Measurements from ENCODE around the gene KDF1.

- TF ChIP-seq CTCF (IDR thresholded peaks at IDR 0.05 in 2 of 3, conservative IDR thresholded peaks at IDR 0.05 in 1 of 3; ENCODE audit: borderline replicate concordance in 1 of 3, insufficient read depth in 1 of 3, low read depth in 2 of 3, low read length in 2 of 3) (no peak), EZH2phosphoT487 (IDR thresholded peaks at IDR 0.05; ENCODE audit: borderline replicate concordance) (no peak), POLR2A (IDR thresholded peaks at IDR 0.05; ENCODE audit: borderline replicate concordance, extremely low read depth, insufficient read depth, insufficient read length) (no peak), RAD21 (IDR thresholded peaks at IDR 0.05; ENCODE audit: low read depth) (no peak), POLR2AphosphoS5 (IDR thresholded peaks at IDR 0.05; ENCODE audit: low read depth, low read length) (no peak), SP1 (IDR thresholded peaks at IDR 0.05; ENCODE audit: low read depth) (no peak), YY1 (IDR thresholded peaks at IDR 0.05; ENCODE audit: extremely low read depth, insufficient replicate concordance, low read depth, low read length) (no peak), CBX3 (IDR thresholded peaks at IDR 0.05; ENCODE audit: low read depth) (no peak)
These were observed 19.0 kb downstream of the KDF1 start for GRCh38 chr1:26941311-26941710.
